HG03025 (cell line): ENCODE data around the gene PHC2.

Experiments
- ATAC-seq: cut with Tn5 transposase; IDR thresholded peaks from one replicate; pipeline ENCODE4 v1.9.1; 2021; ENCODE audit warnings: mild to moderate bottlenecking, moderate library complexity; ENCODE audit not compliant: unreplicated experiment, low FRiP score

The PHC2 gene

DNA sequence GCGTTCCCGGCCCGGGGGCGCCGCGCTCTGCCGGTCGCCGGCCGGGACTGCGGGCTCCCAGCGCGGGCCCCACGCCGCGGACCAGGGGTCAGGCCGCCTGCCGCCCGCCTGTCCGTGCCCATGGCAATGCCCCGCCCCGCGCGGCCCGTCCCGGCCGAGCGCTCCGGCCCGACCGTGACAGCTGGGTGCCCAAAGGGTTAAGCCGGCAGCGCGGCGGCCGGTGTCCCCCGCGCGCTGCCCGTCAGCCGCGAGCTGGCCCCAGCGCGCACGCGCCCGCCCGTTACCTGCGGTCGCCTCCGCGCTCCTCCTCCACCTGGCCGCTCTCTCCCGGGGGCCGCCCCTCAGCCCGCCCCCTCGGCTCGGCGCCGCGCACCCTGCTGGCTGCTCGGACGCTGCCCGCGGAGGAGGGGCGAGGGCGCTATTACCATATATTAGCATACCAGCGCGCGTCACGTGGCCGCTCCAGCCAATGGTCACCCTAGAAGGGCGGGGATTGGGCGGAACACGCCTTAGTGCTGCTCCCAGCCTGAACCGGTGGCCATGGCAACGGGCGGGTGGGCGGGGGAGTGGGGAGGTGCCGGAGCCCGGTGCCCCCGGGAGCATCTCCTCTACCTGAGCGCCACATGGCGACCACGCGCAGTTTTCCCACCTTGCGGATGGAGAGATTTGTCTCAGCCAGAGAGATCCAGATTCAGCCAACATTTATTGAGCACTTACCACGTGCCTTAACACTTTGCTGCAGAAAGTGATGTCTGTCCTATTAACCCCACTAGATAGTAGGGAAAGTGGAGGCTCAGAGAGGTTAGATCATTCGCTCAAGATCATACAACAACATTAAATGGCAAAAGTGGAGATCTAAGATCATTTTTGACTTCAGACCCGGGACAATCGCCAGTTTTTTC, at the start of gene PHC2:
Gene PHC2, minus strand, starts transcription at position 404 of the 902 bp plus-strand sequence. CDS start 55,556 bp downstream, outside the sequence.
- peak; percentile 90 for ATAC-seq

DNA sequence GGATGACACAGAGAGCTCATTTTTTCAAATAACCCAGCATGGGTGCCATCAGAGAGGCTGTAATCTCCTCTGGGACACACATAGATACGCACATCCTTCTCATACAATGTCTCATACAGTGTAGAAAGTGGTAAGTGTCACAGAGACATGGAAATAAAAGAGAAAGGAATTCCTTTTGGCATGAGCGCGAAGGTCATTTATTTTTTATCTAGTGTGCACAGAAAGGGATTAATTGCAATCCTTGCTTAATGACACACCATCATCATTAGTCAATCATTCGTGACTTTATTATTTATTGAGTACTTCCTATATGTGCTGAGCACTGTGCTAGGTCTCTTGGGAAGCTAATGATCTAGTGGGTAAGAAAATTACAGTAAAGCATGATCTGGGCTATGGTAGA, 46.6 kb upstream of the PHC2 start:
- ATAC-seq = no peak

- no peak for ATAC-seq
Measured at GRCh38 chr1:33473900-33474299, 43.0 kb upstream of the PHC2 start.

DNA sequence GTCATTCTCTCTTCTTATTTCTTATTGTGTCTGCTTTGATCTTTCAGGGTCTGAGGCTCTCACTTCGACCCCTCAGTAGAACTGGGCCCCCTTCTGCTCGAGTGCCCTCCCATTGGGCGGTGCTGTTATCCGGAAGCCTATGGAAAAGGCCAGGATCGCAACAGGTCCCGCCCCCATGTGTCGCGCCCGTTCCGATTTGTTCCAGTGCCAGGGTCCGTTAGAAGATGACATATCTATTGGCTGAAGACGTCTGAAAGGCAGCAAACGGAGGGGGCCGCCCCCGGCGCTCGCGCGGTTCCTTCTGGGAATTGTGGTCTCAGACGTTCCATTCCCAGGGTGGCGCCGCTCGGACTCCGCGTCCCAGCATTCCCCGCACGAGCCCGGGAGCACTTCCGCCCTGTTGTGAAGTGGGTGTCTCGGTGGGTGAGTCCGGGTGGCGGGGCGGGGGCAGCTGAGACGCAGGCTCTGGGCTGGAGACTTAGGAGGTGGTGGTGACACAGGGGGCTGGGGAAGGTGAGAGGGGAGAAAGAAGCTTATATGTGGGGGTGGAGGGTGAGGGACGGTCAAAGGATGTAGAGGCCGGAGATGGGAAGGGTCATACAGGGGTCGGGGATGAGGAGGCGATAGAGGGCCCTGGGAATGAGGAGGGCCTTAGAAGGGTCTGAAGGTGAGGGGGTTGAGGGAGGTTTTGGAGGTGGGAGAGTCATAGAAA, 41.5 kb upstream of the PHC2 start, which contains the start of gene ZSCAN20:
Gene ZSCAN20, plus strand, starts transcription at position 377 of the 712 bp plus-strand sequence. CDS start 6,644 bp downstream, outside the sequence.
- peak; percentile 78 for ATAC-seq

DNA sequence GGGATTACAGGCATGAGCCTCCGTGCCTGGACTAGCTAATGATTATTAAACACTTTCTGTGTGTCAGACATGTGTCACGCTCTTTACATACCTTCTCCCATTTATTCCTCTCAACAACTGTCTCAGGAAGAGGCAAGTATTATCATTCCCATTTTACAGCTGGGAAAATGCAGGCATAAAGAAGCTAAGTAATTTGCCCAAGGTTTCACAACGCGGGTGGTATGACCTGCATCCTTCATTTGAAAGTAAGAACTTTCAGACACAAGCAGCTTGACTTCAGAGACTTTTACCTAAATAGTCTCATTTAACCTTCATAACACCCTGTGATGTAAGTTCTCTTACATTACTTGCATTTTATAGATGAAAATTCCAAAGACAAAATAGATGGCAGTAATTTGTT, 40.5 kb upstream of the PHC2 start:
- no peak for ATAC-seq

- no peak for ATAC-seq
Measured at GRCh38 chr1:33470495-33471012, 39.7 kb upstream of the PHC2 start.

GRCh38 chr1:33469691-33470090, 38.8 kb upstream of the PHC2 start:
- no peak for ATAC-seq

GRCh38 chr1:33468967-33469366, 38.1 kb upstream of the PHC2 start:
- no peak for ATAC-seq

DNA sequence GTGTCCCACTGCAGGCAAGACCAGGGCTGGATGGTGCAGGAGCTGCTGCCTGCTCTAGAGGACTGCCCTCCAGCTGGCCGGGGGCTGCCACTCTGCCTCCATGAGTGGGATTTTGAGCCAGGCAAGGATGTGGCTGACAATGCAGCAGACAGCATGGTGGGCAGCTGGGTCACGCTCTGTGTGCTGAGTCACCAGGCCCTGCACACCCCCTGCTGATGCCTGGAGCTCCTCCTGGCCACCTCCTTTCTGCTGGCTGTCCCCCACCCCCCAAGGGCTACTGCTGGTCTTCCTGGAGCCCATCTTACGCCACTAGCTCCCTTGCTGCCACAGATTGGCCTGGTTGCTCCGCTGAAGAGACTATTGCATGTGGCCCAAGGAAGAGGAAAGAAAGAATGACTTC, 37.6 kb upstream of the PHC2 start:
- ATAC-seq = no peak

- no peak for ATAC-seq
Measured at GRCh38 chr1:33468011-33468410, 37.1 kb upstream of the PHC2 start.

- ATAC-seq = no peak
Measured at GRCh38 chr1:33466159-33466558, 35.3 kb upstream of the PHC2 start.

- ATAC-seq = no peak
Measured at GRCh38 chr1:33465316-33465715, 34.4 kb upstream of the PHC2 start.

DNA sequence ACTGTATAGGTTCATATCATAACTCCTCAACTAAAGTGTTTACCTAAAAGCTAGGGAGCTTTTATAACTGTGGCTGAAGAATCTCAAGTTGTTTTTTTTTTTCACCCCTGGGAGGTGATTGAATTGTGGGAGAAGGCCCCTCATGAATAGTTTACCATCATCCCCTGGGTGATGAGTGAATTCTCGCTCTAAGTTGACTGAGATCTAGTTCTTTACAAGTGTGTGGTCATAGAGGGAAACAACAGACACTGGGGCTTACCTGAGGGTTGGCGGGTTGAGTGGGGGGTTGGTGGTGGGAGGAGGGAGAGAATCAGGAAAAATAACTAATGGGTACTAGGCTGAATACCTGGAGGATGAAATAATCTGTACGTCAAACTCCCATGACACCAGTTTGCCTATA, 33.7 kb upstream of the PHC2 start:
- no peak for ATAC-seq

- ATAC-seq = no peak
Measured at GRCh38 chr1:33462405-33463164, 31.7 kb upstream of the PHC2 start.

DNA sequence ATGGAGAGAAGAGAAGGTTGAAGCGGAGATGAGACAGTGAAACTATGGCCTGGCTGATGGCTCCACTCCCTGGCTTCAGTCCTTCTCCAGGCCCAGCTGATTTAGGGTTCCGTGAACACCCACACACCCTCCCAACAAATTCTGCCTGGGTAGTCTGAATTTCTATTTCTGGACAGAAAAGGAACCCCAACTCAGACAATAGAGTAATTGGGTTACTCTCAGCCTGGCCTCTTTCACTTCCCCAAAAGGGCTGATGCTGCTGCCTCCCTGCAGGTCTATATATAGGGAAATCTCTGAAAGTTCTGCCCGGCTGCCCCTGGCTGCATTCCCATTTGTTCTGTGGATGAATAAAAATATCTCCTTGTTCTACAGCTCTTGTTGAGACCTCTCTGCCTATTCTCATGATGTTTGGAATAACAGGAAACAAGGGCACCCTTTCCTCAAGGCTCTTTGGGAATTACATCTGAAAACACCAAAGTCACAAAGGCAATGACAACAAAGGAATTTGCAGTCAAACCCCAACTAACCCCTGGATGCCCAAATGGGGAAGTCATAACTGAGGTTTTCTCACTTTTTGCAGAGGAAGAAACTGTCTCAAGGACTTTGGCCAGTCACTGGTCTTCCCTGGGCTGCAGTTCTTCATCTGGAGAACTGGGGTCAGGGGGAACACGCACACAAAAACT, 30.2 kb upstream of the PHC2 start:
- no peak for ATAC-seq

DNA sequence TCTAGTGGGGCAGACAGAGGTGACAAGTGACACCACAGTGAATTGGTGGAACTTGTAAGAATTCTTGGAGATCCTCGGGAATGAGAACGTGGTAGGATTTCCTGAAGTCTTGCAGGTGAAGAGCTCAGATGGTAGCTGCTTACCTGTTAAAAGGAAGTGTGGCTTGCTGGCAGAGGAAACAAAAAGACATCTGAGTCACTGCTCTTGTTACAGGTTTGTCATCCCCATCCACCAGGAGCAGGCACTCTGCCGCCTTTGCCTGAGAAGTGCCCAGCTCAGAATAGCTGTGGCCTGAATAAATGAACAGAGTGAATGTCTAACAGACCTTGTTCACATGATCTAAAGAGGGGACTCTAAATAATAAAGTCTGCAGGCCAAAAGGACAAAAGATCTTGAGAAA, 29.2 kb upstream of the PHC2 start:
- no peak for ATAC-seq

DNA sequence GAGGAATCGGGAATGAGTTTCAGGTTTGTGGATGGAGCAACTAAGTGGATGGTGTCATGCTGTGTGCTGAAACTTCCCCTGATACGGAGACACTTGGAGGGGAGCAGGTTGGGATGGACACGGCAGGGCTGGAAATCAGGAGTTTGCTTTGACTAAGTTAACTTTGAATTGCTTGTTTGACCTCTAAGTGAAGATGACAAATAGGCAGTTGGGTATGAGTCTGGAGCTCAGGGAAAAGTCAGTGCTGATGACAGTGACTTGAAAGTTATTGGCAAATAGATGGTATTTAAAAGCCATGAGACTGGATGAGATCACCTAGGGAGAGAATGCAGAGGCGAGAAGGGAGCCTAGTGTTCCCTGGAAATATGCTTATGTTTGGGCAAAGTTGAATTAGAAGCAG, 28.8 kb upstream of the PHC2 start:
- ATAC-seq = no peak

GRCh38 chr1:33456502-33456886, 25.6 kb upstream of the PHC2 start:
- ATAC-seq = no peak

DNA sequence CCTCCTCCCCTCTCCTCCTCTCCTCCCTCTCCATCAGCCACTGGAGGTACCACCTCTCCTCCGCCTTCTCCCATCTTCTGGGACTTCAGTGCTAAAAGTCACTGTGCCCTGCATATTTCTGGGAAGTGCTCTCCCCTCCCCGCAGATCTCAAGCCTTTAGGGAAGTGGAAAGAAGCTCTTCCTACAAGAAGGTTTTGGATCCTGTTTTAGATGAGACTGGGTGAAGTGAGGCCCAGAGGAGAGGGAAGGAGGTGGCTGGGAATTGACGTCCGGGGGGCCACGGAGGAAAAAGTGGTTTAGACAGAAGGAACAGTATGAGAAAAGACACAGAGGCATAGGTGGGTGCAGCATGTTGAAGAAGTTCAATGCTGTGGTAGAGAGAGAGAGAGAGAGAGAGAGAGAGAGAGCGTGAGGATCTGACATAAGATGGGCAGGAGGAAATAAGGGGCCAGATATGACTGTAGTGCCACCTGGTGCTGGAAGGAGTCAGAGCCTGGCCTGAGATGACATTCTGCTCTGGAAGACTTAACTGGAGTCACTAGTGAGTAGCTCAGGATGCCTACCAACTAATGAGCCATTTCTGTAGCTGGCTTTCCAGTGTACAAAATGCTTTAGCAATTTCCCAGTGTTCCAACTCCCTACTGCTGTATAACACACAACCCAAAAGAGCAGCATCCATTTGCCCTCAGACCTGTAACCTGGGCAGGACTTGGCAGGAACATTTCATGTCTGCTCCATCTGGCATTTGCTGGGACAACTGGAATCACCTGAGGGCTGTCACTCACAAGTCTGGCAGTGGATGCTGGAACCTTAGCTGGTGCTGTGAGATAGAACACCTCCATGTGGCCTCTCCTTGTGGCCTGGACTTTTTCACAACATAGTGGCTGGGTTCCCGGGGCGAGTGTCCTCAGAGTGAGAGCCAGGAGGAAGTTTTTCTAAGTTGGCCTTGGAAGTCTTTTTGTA, 24.9 kb upstream of the PHC2 start:
- ATAC-seq = no peak
